SIG-M5 (cell line): ENCODE results near the gene NPTN.
"Not testable (repeated sequence)": the region's sequence is repeated elsewhere in the genome, so short reads cannot be mapped to it uniquely, and the experiment has no call there.

Experiments used
- DNase-seq: peaks from one replicate; lab custom pipeline; 2025; lab: John Stamatoyannopoulos, UW

The NPTN gene

GRCh38 chr15:73570355-73571032 is 62.7 kb downstream of the NPTN start:
- DNase-seq = no peak

GRCh38 chr15:73569361-73569760 is 63.8 kb downstream of the NPTN start:
- no peak for DNase-seq

- no peak for DNase-seq
These were observed 64.5 kb downstream of the NPTN start for GRCh38 chr15:73568564-73569280.

GRCh38 chr15:73567020-73567419 is 66.2 kb downstream of the NPTN start:
- no peak for DNase-seq

GRCh38 chr15:73564255-73564654 is 68.9 kb downstream of the NPTN start:
- peak; percentile 25 for DNase-seq

GRCh38 chr15:73560501-73561117 is 72.6 kb downstream of the NPTN start:
- no peak for DNase-seq

- no peak for DNase-seq
These were observed 74.7 kb downstream of the NPTN start for GRCh38 chr15:73558529-73558928.

GRCh38 chr15:73555080-73555479 is 78.1 kb downstream of the NPTN start:
- DNase-seq = no peak

GRCh38 chr15:73550190-73550589 is 83.0 kb downstream of the NPTN start:
- DNase-seq = no peak

GRCh38 chr15:73548925-73549324 is 84.3 kb downstream of the NPTN start:
- not testable (repeated sequence) for DNase-seq

GRCh38 chr15:73541479-73541878 is 91.7 kb downstream of the NPTN start:
- DNase-seq = no peak

GRCh38 chr15:73540161-73540560 is 93.0 kb downstream of the NPTN start:
- DNase-seq = no peak

GRCh38 chr15:73539212-73540128 is 93.7 kb downstream of the NPTN start:
- DNase-seq = no peak

- no peak for DNase-seq
These were observed 94.5 kb downstream of the NPTN start for GRCh38 chr15:73538563-73539211.

GRCh38 chr15:73538123-73538522 is 95.1 kb downstream of the NPTN start:
- no peak for DNase-seq

GRCh38 chr15:73530649-73531048 is 102.5 kb downstream of the NPTN start:
- no peak for DNase-seq

- no peak for DNase-seq
These were observed 105.6 kb downstream of the NPTN start for GRCh38 chr15:73527598-73527997.

- no peak for DNase-seq
These were observed 108.3 kb downstream of the NPTN start for GRCh38 chr15:73524919-73525318.

GRCh38 chr15:73522011-73522410 is 111.2 kb downstream of the NPTN start:
- DNase-seq = no peak

GRCh38 chr15:73518876-73519733 is 114.1 kb downstream of the NPTN start:
- no peak for DNase-seq
